Activated T-cell treated with anti-CD3 and anti-CD28 coated beads for 4 hours (primary cell): ENCODE data around the gene BMPR1A.
"Not testable (repeated sequence)": the region's sequence is repeated elsewhere in the genome, so short reads cannot be mapped to it uniquely, and the experiment has no call there.

Experiments
- DNase-seq: peaks from one replicate; pipeline ENCODE4 v3.0.0-alpha.2; 2020

Gene BMPR1A

DNA sequence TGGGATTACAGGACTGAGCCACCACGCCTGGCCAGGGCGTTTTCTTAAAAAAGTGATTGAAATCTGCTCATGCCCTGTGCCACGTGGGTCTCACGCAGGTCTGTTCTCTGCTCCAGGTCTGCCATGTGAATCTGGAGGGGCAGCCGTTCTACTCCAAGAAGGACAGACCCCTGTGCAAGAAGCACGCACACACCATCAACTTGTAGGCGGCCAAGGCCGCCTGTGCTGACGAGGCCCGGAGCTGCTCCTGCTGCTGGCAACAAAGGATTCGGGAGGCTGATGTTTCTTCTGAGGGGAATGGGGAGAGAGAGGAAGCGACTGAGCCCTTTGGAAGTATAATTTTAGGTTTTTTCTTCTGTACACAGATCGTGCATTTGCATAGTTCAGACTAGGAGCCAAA, 23.6 kb upstream of the BMPR1A start:
- no peak for DNase-seq

DNA sequence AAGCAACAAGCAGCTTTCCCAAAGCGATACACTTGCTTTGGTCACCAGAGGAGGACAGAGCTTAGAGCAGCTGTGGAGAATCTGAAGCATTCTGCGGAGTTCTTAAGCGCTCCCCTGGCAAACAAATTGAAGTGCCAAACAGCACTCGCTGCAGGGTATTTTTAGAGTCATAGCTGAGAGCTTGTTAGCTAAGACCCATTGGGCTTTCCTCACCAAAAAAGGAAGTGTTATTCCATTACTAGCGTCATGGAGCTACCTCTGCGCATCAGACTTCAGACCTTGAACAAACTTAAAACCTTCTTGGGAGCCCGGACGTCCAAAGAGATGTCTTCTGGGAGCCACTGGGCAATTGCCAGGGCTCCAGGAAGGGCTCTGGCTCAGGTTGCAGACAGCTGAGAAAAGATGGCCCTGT, 23.2 kb upstream of the BMPR1A start:
- DNase-seq: no peak

DNA sequence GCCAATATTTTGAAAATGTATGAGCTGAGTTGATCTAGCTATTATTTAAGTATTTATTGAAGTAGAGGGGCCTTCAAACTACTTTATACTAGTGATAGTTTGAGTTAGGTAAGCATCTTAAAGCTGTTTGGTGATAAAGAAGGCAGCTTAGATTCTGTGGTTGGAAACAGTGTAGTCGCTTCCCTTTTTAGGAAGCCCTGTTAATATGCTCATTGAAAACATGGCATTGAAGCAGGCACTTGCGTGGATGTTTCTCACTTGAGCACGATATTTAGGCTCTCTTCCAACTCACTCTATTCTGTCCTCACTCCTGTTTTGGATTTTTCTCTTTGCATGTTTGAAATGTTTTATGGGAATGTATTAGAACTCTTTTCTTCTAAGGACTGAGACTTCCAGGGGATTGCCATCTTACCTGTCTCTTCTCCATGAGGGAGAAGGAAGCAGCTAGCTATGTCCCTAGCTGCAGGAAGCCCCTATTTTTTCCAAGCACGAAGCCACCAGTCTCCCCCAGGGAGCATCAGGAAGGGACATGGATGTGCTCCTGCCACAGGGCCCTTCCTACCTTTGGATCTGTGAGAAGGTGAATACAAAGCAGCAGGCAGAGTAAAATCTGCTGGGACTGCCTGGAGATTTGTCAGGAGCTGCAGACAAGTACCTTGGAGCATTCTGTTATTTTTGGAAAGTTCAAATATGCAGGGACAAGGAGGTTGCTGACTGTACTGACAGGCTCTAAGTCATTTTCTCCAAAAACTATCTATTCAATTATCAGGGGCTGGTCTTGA, 22.0 kb upstream of the BMPR1A start:
- DNase-seq: no peak

DNA sequence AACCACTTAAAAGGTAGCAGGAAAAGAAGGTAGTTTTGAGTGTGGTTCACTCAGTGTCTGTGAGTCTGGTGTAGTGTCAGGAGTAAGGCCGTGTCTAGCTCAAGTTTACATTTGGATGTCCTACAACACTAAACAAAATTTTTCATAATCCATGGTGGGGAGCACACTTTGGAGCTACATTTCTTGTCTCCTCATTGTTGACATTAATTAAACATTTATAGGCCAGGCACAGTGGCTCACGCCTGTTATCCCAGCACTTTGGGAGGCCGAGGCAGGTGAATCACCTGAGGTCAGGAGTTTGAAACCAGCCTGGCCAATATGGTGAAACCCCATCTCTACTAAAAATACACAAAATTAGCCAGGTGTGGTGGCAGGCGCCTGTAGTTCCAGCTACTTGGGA, 21.1 kb upstream of the BMPR1A start:
- DNase-seq: not testable (repeated sequence)

- no peak for DNase-seq
Measured at GRCh38 chr10:86742230-86742629, 14.2 kb upstream of the BMPR1A start.

DNA sequence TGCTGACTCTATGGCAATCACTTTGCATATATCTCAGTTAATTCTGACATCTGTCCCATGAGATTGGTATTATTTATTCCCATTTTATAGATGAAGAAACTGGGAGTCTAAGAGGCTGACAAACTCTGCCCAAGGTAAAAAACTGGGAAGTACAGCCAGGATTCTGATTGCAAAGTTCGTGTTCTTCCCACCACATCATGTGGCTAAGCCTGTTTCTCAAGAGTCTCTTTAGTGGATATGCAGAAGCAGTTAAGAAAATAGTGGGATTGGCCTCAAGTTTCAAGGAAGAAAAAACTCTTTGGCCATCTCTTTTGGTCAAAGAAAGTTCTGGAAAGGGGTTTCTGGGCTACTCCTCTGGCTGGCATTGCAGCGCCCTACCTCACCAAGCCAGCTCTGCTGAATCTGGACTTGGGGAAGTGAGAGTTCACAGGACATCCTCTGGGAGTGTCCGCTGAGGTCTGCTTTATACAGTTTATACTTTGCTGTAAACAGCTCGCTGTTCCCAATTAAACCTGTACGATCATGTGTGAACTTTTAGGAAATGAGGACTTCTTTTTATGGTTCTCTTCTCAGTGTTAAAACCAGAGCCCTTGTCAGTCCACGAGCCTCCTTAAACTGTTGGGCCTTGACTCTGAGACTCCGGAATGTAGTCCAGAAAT, 12.2 kb upstream of the BMPR1A start:
- DNase-seq: no peak

GRCh38 chr10:86747796-86748581, 8.4 kb upstream of the BMPR1A start:
- DNase-seq: no peak

DNA sequence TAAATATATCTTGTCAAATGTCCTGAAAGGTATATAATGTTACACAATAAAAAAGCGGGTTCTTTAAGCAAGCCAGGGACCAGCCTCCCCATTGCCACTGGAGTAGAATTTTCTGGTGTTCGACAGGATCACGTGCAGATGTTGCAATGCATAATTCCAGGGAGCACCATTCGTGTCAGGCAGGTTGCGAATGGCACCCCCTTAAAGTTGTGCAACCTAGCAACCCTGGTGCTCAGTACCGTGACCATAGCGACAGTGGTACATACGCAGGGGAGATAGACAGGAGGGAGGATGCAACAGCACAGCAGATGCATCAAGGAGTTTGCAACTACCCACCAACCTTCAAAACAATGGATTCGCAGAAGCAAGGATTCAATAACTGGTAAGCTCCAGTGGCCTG, 6.6 kb upstream of the BMPR1A start:
- no peak for DNase-seq

DNA sequence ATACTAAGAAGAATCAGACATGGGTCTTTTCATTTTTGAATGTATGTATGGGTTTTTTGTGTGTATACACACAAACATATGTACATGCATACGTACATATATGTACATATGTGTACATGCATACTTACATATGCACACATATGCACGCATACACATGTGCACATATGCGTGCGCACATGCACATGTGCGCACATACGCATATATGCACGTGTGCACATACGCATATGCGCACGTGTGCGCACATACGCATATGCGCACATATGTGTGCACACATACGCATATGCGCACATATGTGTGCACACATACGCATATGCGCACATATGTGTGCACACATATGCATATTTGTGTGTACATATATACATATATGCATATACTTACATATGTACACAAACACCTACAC, 4.9 kb upstream of the BMPR1A start:
- DNase-seq: no peak

GRCh38 chr10:86752311-86752710, 4.1 kb upstream of the BMPR1A start:
- DNase-seq: no peak

DNA sequence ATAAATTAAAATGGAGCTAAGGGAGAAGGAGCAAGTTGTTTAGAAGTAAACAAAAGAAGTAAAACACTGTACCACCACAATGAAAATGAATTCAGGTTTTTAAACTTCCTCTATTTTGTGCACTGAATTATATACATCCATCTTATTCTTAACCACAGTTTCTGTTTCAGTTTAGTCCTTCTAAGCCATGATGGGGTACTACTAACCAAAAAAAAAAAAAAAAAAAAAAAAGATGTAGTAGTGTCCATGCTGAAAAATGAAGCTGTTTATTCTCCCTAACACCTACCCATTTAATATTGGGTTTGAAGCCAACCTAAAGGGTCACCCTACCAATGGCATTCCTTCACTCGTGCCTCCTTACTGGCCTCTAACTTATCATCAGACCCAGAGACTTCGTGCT, 3.4 kb upstream of the BMPR1A start:
- no peak for DNase-seq

DNA sequence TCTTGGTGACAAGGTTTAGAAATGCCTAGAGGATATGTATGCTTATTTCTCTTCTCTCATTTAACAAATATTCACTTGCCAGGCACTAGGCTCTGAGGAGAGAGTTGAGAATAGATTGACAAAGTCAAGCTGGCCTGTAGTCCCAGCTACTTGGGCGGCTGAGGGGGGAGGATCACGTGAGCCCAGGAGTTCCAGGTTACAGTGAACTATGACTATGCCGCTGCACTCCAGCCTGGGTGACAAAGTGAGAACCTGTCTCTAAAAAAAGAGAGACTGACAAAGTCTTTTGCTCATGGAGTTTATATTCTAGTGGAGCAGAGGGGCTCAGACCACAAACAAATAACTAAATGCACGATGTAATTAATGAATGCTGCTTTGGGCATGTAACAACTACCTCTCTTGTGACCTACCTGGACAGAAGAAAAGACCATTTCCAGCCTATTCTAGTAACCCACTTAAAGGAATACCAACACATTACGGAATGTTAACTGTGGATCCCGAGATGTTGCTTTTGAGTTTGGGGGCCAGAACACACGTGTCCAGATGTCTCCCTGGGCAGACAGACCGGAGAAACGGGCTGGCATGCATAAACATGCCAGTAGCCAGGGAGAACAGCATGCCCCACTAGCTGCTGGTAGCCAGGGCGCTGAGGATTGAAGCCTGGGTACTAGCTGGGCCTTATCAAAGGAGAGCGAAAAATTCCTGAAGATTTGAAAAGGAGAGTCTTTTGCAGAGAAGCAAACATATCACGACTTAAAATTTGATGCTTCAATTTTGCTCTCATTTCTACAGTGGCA, 2.6 kb upstream of the BMPR1A start:
- no peak for DNase-seq

- DNase-seq: no peak
Measured at GRCh38 chr10:86755454-86755739, 1.0 kb upstream of the BMPR1A start.

- DNase-seq: peak; percentile 85
Measured at GRCh38 chr10:86755740-86756510, 494 bp upstream of the BMPR1A start.

DNA sequence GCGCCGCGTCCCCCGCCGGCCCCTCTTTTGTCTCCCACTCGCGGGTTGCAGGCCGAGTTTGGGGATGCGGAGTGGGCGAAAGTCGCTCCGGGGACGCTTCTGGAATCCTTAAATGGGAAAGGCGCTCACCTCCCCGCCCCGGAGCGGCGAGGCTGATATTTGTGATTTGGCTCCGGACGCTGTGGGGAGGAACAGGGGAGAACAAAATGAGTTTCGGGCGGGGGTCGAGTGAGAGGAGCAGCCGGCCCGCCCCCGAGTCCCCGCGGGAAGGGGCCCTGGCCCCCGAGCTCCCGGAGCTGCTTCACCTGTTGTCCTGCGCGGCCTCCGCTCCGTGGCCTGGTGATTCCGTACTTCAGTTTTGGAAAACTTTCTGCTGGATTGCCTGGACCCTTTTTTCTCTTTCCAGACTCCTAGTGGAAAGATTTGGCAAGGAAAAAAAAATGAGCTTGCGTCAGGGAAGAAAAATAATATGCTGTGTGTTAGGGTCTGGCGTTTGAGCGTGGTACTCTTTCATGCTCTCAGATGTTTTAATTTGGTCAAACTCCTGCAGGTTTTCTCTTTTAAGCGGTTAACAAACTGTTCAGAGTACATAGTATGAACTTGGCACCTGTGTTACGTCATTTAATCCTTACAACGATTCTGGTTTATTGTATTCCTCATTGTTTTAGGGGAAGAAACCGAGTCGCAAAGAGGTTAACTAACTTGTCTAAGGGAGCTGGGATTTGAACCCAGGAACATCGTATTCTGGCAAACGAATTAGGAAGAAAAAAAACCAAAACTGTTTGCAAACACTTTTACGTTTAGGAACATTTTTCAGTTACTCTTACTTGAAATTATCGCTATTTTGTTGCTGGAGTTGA, 924 bp downstream of the BMPR1A start:
- peak; percentile 3 for DNase-seq

DNA sequence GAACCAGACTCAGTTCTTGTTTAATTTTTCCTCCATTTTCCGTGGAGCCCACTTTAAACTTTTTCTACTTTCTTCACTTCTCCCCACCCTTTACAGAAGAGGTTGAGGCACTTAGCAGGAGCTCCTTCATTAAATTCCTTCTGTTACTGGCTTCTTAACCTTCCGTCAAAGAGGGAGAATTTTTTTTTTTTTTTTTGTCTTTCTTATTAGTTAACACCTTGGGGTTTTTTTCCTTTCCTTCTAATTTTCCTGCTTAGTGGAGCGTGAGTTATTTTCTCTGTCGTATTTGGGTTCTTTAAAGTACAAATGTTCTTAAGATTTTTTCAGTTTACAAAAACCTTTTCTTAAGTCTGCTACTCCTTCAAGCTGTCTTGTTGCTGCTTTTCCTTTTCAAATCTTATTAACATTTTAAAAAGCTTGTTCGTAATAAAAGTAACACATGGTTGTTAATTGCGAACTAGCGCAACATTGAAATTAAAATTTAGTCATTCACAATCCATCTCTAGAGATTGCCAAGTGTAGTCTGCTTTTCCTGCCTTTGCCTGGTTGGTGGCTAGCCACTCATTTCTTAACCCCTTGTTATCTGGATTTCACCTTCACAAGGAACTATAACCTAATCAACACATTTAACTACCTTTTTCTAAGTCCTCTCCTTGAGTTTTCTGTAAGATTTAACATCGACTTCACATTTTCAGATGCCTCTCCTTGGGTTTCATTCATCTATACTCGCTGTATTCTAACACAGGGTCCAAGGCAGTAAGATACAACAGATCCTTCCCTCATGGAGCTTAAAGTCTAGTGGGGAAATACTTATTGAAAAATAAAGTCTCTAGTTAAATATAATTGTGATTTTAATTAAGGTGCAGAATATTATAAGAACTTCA, 2.0 kb downstream of the BMPR1A start:
- no peak for DNase-seq

DNA sequence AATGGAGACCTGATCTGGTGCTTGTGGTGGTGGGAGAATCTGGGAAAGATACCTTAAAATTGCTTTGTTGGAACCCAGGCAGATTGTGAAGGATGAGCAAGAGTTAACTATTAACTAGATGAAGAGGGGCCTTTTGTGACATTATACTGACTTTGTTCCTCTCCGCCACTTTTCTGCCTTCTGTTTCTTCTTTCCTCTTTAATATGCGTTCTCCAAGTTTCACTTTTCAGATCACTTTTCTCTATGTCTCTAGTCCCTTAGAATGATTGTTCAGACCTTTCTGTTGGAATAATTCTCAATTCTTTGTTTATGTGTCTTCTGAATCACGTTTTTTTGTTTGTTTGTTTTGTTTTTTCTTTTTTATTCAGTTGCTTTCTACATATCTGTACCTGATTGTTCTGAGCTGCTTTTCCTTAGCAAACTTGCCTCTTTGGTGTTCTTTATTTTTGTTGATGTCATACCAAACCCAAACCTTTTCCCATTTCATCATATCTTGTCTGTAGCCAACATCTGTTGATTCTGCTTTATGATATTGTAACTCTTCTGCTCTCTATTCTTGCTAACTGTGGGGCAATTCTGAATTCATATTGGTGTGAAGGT, 2.8 kb downstream of the BMPR1A start:
- no peak for DNase-seq

DNA sequence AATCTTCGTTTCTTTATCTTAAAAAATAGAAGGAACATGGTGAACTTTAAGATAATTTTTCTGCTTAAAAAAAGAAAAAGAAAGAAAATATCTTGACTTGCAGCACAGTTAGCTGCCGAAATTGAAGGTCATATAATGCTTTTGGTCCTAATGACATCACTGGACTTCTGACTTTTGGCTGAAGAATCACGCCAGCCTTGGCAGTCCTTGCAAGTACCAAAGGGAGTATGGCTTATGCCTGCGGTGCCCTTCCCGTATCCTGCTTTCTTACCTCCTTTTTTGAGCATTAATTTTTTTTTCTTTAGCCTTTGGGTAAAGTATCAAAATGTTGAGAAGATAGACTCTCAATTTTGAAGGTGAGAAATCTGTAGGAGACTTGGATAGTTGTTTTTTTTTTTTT, 7.0 kb downstream of the BMPR1A start:
- DNase-seq: no peak

- DNase-seq: no peak
Measured at GRCh38 chr10:86765548-86765947, 9.1 kb downstream of the BMPR1A start.
